GM13977 (cell line): Measurements from ENCODE around the gene IFITM10.

ENCODE experiments used
- DNase-seq: peaks from one replicate; pipeline ENCODE4 v3.0.0; 2012; ENCODE audit warnings: low spot score
- in situ Hi-C: fragments of 300-500 bp; cut with MboI; formaldehyde crosslinking; loops from one replicate; pipeline ENCODE4 v1.12.0; 2022; ENCODE audit warnings: low sequenced_read_pairs, low pct_unique_long_range_greater_than_20kb, mixed read lengths, inconsistent platforms; ENCODE audit not compliant: unreplicated experiment
- TF ChIP-seq, protein P1 (sequence below): IDR thresholded peaks from 2 replicates; pipeline ENCODE4 v1.5.1; 2012; ENCODE audit warnings: mild to moderate bottlenecking, control low read depth; ENCODE audit not compliant: insufficient read depth; ENCODE audit errors: extremely low read depth, missing control alignments

The IFITM10 gene

DNA sequence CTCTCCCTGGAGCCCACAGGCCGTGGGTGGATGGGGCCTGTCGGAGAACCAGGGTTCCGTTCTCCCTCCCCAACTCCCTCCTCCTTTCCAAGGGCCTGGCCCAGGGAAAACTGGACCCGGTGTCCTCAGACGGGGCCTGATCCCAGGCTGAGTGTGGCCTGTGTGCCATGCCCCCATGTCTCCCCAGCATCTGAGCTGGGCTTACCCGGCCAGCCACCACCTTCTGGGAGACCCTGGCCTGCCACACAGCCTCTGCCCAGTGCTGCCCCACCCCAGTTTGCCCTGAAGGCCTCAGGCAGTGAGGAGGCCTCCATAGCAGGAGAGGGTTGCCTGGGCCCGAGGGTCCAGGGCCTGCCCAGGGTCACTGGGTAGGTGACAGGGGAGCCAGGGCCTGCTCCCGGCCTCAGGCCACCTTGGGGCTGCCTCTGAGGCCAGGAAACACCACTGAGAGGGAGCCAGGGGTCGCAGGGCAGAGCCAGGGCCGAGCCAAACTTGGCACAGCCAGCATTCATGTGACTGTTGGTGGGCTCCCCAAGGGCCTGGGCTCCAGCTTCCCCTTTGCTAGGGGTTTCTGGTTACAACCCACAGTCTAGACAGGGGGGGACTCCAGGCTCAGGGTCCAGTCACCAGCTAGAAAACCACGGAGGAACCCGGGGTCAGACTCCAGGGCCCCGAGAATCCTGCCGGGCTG lies 590 bp upstream of the IFITM10 start:
- peak; percentile 37 for DNase-seq
- TF ChIP-seq, protein P1, sequence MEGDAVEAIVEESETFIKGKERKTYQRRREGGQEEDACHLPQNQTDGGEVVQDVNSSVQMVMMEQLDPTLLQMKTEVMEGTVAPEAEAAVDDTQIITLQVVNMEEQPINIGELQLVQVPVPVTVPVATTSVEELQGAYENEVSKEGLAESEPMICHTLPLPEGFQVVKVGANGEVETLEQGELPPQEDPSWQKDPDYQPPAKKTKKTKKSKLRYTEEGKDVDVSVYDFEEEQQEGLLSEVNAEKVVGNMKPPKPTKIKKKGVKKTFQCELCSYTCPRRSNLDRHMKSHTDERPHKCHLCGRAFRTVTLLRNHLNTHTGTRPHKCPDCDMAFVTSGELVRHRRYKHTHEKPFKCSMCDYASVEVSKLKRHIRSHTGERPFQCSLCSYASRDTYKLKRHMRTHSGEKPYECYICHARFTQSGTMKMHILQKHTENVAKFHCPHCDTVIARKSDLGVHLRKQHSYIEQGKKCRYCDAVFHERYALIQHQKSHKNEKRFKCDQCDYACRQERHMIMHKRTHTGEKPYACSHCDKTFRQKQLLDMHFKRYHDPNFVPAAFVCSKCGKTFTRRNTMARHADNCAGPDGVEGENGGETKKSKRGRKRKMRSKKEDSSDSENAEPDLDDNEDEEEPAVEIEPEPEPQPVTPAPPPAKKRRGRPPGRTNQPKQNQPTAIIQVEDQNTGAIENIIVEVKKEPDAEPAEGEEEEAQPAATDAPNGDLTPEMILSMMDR, result no peak
- in situ Hi-C loops, result no loop called here

DNA sequence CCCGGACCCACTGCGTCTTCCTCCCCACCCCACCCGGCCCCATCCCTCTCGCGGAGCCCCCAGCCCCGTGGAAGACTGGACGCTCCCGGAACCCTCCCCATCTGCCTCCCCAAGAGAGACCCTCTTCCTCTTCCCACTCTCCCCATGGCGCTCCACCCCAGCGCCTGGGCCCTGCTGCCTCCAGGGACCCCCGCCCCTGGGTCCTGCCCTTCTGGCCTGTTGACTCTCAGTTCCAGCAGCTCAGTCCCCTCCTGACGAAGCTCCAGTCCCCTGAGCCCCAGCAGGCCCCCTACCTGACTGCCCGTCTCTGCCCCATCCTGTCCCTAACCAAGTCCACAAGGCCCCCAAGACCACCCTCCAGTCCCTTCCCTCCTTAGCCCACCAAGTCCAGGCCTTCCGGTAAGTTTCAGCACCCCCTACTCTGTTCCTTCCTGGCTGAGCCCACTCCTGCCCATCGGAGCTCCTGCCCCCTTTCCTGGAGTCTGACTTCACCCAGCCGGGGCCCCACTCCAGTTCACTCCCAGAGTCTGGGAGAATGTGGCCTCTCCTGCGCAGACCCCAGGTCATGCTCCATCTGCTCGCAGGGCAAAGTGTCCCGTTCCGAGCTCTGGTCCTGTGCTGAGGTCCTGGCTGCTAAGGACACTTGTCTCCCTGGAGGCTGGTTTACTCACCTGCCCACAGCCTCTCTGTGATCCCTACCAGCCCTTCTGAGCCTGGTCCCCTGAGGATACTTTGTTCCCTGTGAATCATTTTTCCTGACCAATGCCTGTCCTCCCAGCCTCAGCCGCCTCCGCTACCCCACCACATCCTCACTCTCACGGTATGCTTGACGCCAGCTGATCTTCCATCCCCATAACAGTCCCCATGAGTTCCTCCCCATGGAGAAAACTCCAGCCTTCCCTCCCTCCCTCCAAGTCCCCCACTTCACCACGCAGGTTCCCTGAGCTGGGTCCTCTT lies 722 bp downstream of the IFITM10 start:
- peak; percentile 40 for DNase-seq

DNA sequence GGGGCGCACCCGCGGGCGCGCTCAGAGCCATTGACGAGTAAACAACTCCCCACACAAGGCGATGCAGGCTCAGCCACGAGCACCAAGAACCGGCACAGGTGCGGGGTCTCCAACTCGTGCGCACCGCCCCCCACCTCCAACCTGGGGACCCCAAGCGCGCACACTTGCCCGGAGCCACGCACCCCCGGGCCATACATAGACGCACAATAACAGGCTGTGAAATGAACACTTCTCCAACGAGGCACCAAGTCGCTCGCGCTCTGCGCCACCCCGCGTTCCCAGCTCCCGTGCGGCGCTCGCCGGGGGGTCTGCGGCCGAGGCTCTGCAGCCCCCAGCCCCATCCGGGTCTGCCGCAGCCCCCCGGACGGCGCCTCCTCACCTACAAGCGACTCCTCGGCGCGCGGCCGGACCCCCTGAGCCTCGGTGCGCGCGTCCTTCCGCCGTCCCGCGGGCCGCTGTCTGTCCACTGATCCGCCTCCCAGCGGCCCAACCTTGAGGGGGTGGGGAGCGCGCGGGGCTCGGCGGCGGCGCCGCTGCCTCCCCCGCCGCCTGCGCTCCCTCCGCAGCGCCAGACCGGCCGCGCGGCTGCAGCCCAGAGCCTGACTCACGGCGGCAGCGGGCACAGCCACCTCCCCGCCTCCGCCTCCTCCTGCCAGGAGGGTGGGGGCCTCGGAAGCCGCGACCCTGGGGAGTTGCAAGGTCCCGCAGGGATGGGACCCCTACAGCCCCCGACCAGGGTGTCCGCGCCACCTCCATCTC lies 1.6 kb downstream of the IFITM10 start:
- DNase-seq, result peak; percentile 51
- TF ChIP-seq, protein P1, result no peak
- in situ Hi-C loops, result no loop called here

More for the DNA sequence above, 722 bp downstream of the IFITM10 start:
- in situ Hi-C loops, result no loop called here
- TF ChIP-seq, protein P1, result no peak

DNA sequence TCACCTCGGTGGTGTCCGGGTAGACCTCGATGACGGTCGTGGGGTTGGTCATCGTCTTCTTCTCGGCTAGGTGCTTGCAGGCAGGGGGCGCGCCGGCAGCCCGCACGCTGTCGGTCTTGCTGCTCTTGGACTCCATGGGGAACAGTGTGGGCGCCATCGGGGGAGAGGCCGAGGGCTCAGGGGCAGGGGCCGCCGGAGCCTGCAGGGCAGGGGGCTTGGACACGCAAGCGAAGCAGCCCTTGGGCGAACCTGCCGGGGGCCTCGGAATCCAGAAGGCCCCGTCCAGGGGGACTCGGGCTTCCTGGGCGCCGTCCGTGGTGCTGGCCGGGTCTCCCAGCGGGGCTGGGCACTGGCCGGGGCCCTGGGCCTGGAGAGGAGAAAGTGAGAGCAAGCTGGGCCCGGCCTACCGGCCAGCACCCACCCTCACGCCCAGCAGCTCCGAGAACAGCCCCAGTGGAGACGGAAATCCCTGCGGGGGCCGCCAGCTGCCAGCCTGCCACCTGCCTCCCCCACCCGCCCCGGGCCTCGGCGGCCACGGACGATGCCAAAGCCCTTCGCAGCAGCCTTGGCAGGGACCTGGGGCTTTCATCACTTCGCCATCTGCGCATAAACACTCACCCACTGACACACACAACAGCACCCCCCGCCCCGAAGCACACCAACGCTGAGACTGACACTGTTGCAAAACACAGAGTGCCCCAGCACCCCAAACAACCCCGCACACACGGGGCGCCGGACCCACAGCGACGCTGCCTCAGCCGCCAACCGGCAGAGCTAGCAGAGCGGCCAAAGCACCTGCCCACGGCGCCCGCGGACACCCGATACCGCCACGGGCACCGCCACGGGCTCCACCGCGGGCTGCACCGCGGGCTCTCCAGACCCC lies 2.4 kb downstream of the IFITM10 start:
- DNase-seq, result peak; percentile 44
- in situ Hi-C loops, result no loop called here
- TF ChIP-seq, protein P1, result no peak

DNA sequence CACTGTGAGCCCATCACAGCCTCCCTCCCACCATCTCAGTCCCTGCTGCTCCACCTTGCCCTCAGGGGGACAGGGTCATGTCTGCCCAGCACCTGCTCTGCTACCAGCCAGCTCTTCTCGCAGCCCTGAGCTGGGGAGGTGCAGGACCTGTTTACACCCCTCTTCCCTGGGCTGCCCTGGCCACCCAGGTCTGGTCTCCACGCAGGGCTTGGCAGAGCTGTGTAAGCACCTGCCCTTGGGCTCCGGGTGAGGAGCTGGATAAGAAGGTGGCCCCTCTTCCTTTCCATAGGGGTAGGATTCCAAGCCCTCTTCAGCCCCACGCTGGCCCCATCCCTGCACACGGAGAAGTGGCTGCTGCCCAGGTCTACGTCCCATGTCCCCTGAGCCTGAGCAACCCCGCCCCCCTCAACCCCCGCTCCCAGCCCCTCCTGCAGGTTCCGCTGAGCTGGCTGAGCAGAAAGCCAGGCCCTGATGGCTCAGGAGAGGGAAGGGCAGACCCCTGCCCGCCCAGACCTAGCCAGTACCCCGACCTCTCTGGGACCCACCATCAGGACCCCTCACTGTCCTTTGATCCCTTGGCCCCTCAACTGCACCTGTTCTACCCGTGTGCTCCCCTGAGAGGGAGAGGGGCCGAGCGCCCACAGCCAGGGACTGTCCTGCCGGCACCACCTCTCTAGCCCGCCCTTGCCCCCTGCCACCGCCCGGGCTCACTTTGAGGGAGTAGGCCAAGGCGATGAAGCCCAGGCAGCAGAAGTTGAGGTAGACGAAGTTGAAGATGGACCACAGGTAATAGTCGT lies 3.2 kb downstream of the IFITM10 start:
- TF ChIP-seq, protein P1, result no peak
- in situ Hi-C loops, result no loop called here
- DNase-seq, result peak; percentile 36
